ENCODE results near the gene RASIP1. TPM values are rescaled to one million over a fixed set of nuclear protein-coding genes. Genes with fewer than 3 reads are reported as not detected.

The RASIP1 gene
- total RNA-seq, 3 donors from 2014 or later (not counting 1 experiment from before 2014, with no cell fraction given) = not detected

- Mint-ChIP-seq H3K36me3 (no peaks in the 10 kb centered on the region), H3K27me3 (ENCODE audit: low read depth in 2 of 2) (no peaks in the 10 kb centered on the region), H3K9me3 (no peaks in the 10 kb centered on the region), H3K4me1 (peaks cover 0 to 25% of the 10 kb centered on the region in 2 donors), H3K4me3 (peak overlapping the region; percentile 83), H3K27ac (peak overlapping the region; percentile 58 to 68)
- Histone ChIP-seq H3K36me3 (ENCODE audit: control insufficient read depth, insufficient read depth, low read length) (no peaks in the 10 kb centered on the region), H3K9me3 (ENCODE audit: control insufficient read depth, insufficient read depth, low read length) (no peaks in the 10 kb centered on the region), H3K4me3 (ENCODE audit: low read length) (peak overlapping the region; percentile 78), H3K27ac (ENCODE audit: low read length) (no peak overlapping the region), H3K27me3 (ENCODE audit: control insufficient read depth, insufficient read depth, low read length) (no peaks in the 10 kb centered on the region), H3K4me1 (ENCODE audit: control insufficient read depth, insufficient read depth, low read length) (peaks cover 21% of the 10 kb centered on the region)
- DNase-seq (peak in 1 of 2 donors; percentile 41), ATAC-seq (no peak)
- 11% methylated on average over 21 of the region's 25 CpGs for WGBS (ENCODE audit: insufficient coverage)
- no peak for TF ChIP-seq CTCF (IDR thresholded peaks at IDR 0.05)
- intact Hi-C loops (cut with micrococcal nuclease) = no loop called here
Measured at GRCh38 chr19:48713041-48713863, 27.2 kb downstream of the RASIP1 start.

- Mint-ChIP-seq H3K4me3 (no peak overlapping the region), H3K27ac (no peak overlapping the region), H3K4me1 (peaks cover 0 to 25% of the 10 kb centered on the region in 2 donors), H3K36me3 (no peaks in the 10 kb centered on the region), H3K27me3 (ENCODE audit: low read depth in 2 of 2) (no peaks in the 10 kb centered on the region), H3K9me3 (no peaks in the 10 kb centered on the region)
- intact Hi-C loops (cut with micrococcal nuclease) = no loop called here
- Histone ChIP-seq H3K36me3 (ENCODE audit: control insufficient read depth, insufficient read depth, low read length) (no peaks in the 10 kb centered on the region), H3K27me3 (ENCODE audit: control insufficient read depth, insufficient read depth, low read length) (no peaks in the 10 kb centered on the region), H3K27ac (ENCODE audit: low read length) (no peak overlapping the region), H3K4me3 (ENCODE audit: low read length) (no peak overlapping the region), H3K4me1 (ENCODE audit: control insufficient read depth, insufficient read depth, low read length) (peaks cover 21% of the 10 kb centered on the region), H3K9me3 (ENCODE audit: control insufficient read depth, insufficient read depth, low read length) (no peaks in the 10 kb centered on the region)
- WGBS (ENCODE audit: insufficient coverage) = 95% methylated on average over 4 of the region's 4 CpGs
- no peak for ATAC-seq
- TF ChIP-seq CTCF (IDR thresholded peaks at IDR 0.05) = no peak
- DNase-seq = no peak
Measured at GRCh38 chr19:48711106-48711662, 29.2 kb downstream of the RASIP1 start.

- Histone ChIP-seq H3K4me3 (ENCODE audit: low read length) (no peak overlapping the region), H3K27ac (ENCODE audit: low read length) (no peak overlapping the region), H3K4me1 (ENCODE audit: control insufficient read depth, insufficient read depth, low read length) (peaks cover 8% of the 10 kb centered on the region), H3K9me3 (ENCODE audit: control insufficient read depth, insufficient read depth, low read length) (no peaks in the 10 kb centered on the region), H3K36me3 (ENCODE audit: control insufficient read depth, insufficient read depth, low read length) (no peaks in the 10 kb centered on the region), H3K27me3 (ENCODE audit: control insufficient read depth, insufficient read depth, low read length) (no peaks in the 10 kb centered on the region)
- DNase-seq = no peak
- no peak for ATAC-seq
- no peak overlapping the region for H3K4me3 Mint-ChIP-seq
- H3K4me1 Mint-ChIP-seq = peaks cover 0 to 8% of the 10 kb centered on the region in 2 donors
- H3K27me3 Mint-ChIP-seq (ENCODE audit: low read depth in 2 of 2) = no peaks in the 10 kb centered on the region
- TF ChIP-seq CTCF (IDR thresholded peaks at IDR 0.05) = no peak
- no peaks in the 10 kb centered on the region for H3K9me3 Mint-ChIP-seq
- WGBS (ENCODE audit: insufficient coverage) = 94% methylated on average over 11 of the region's 11 CpGs
- intact Hi-C loops (cut with micrococcal nuclease) = no loop called here
- H3K36me3 Mint-ChIP-seq = no peaks in the 10 kb centered on the region
- no peak overlapping the region for H3K27ac Mint-ChIP-seq
Measured at GRCh38 chr19:48708471-48708870, 31.9 kb downstream of the RASIP1 start.

All from natural killer cell (primary cell).